Body of pancreas (tissue), 4 donors: ENCODE measurements around the gene WBP1.

Experiments used
- CTCF ChIP-seq, 7 experiments: fragments of 450-650 bp in 4 of 7; fragments of 200-600 bp in 3 of 7; sonication (generic) in 3 of 7; IDR thresholded peaks; one replicate each; pipeline ENCODE4 v1.5.1; 2016 to 2019; ENCODE audit warnings: antibody characterized with exemption in 7 of 7
- POLR2A ChIP-seq, 3 donors: fragments of 450-650 bp; IDR thresholded peaks; one replicate each; pipeline ENCODE4 v1.6.1; 2016; ENCODE audit warnings: antibody characterized with exemption in 3 of 3, mild to moderate bottlenecking in 2 of 3

DNA sequence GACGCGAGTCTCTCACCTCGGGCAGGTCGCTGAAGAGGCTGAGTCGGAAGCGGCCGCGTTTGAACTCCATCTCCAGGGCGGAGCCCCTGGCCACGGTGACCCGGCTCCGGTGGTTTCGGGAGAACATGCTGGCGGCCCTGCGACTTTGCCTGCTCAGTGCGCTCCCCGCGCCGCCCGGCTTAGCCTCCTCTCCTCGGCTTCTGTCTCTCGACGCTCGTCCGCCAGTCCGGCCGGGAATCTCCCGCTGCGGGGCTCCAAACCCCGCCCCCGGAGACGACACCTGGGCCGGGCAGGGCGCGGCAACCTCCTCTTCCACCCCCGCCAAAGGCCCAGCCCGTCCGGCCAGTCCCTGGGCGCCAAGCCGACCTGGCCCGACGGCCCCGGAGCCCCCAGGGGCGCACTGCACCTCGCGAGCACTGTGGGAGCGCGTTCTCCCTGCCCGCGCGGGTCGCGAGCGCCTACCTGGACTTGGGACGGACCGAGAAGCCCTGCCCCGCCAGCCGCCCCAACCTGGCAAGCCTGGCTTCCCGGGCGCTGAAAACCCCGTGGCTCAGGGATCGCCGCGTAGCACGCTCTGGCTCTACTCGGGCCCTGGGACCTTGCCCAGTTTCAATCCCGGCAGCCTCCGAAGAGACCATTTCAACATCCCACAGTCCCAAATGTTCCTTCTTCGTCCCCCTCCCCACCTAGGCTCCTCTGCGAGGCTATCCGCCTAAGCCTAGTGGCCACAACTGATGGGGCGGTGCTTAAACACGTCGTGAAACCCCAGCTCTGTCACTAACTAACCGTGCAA is 16.4 kb upstream of the WBP1 start, which contains the start of gene RTKN:
- peak; percentile 75 to 96 (median 92) for TF ChIP-seq POLR2A (IDR thresholded peaks at IDR 0.05)
- TF ChIP-seq CTCF (IDR thresholded peaks at IDR 0.05), result peak in 5 of 7 experiments; percentile 13 to 52 (median 38)
